ENCODE data around the gene UEVLD.

UEVLD gene

DNA sequence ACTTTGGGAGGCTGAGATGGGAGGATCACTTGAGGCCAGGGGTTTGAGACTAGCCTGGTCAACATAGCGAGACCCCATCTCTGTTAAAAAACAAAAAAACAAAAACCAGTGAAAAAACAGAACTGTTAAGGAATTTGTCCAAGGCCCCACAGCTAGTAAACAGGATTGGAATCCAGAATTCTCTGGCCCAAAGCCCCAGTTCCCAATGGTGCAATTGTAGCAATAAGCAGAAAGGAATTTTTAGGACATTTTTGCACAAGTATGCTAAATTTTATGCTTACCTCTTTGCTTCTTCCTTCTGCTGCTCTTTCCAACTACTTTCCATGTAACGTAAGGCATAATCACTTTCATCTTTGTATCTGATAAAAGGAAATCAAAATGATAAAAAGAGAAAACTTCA lies 22.7 kb upstream of the UEVLD start:
- no peak for TF ChIP-seq CTCF (IDR thresholded peaks at IDR 0.05; ENCODE audit: low read depth, low read length)
- TF ChIP-seq EZH2phosphoT487 (IDR thresholded peaks at IDR 0.05; ENCODE audit: low read depth): no peak
- Histone ChIP-seq H3K79me2 (ENCODE audit: low read length) (peaks cover 6% of the 10 kb centered on the region; the same call in 1 of the 2 replicates), H3K4me2 (ENCODE audit: low read length) (no peak overlapping the region), H3K27me3 (ENCODE audit: low read depth, low read length) (no peaks in the 10 kb centered on the region; the same call in 1 of the 2 replicates), H3K9ac (ENCODE audit: low read length) (no peak overlapping the region), H3K4me1 (ENCODE audit: low read length) (peaks cover 22% of the 10 kb centered on the region), H2AFZ (ENCODE audit: low read depth, low read length) (no peak overlapping the region), H3K4me3 (ENCODE audit: low read length) (no peak overlapping the region), H3K36me3 (replicated peaks; ENCODE audit: low read depth, low read length) (peaks cover 39% of the 10 kb centered on the region), H3K9me3 (ENCODE audit: insufficient read depth, low read length) (no peaks in the 10 kb centered on the region), H4K20me1 (ENCODE audit: insufficient read depth, low read length) (peaks cover 29% of the 10 kb centered on the region), H3K27ac (ENCODE audit: low read length) (no peak overlapping the region)

- Histone ChIP-seq H3K36me3 (replicated peaks; ENCODE audit: low read depth, low read length) (peaks cover 17% of the 10 kb centered on the region), H3K27ac (ENCODE audit: low read length) (no peak overlapping the region), H3K27me3 (ENCODE audit: low read depth, low read length) (no peaks in the 10 kb centered on the region), H3K4me3 (ENCODE audit: low read length) (no peak overlapping the region), H4K20me1 (ENCODE audit: insufficient read depth, low read length) (peaks cover 4% of the 10 kb centered on the region; the same call in 1 of the 2 replicates), H3K9me3 (ENCODE audit: insufficient read depth, low read length) (no peaks in the 10 kb centered on the region), H3K4me1 (ENCODE audit: low read length) (peaks cover 8% of the 10 kb centered on the region), H2AFZ (ENCODE audit: low read depth, low read length) (no peak overlapping the region), H3K79me2 (ENCODE audit: low read length) (no peaks in the 10 kb centered on the region), H3K9ac (ENCODE audit: low read length) (no peak overlapping the region), H3K4me2 (ENCODE audit: low read length) (no peak overlapping the region)
- TF ChIP-seq CTCF (IDR thresholded peaks at IDR 0.05; ENCODE audit: low read depth, low read length) (no peak), EZH2phosphoT487 (IDR thresholded peaks at IDR 0.05; ENCODE audit: low read depth) (no peak)
Observed at GRCh38 chr11:18608376-18608775, 19.8 kb upstream of the UEVLD start.

DNA sequence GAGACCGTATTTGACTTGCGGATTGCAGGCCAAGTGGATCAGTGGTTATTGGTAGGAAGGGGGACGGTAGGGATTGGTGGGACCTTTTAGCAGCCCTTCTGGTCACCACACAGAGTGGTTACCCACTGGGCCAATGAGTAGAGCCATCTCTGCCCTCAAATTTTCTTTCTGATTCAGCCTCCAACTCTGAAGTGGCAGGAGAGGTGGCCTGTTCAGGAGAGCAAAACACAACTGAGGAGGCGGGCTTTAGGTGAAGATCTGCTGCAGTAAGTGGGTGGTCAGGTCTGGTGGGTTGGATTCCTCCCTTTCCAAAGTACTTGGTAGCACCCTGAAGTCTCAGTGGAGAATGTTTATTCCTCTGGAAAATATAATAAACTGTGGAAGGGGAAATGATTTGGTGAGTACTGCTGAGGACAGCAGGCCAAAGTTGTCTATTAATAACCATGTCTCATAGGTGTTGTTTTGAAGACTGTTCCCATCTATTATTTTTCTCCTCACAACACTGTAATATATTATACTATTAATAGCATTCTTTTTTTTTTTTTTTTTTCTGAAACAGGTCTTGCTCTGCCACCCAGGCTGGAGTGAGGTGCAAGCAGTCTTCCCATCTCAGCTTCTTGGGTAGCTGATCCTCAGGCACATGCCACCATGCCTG lies 12.5 kb upstream of the UEVLD start:
- no peaks in the 10 kb centered on the region for H3K4me1 ChIP-seq (ENCODE audit: low read length)
- H4K20me1 ChIP-seq (ENCODE audit: insufficient read depth, low read length): no peaks in the 10 kb centered on the region
- no peaks in the 10 kb centered on the region for H3K27me3 ChIP-seq (ENCODE audit: low read depth, low read length)
- no peak overlapping the region for H3K27ac ChIP-seq (ENCODE audit: low read length)
- H2AFZ ChIP-seq (ENCODE audit: low read depth, low read length): no peak overlapping the region
- no peaks in the 10 kb centered on the region for H3K36me3 ChIP-seq (replicated peaks; ENCODE audit: low read depth, low read length)
- H3K9ac ChIP-seq (ENCODE audit: low read length): no peak overlapping the region
- no peak overlapping the region for H3K4me3 ChIP-seq (ENCODE audit: low read length)
- TF ChIP-seq EZH2phosphoT487 (IDR thresholded peaks at IDR 0.05; ENCODE audit: low read depth): no peak
- TF ChIP-seq CTCF (IDR thresholded peaks at IDR 0.05; ENCODE audit: low read depth, low read length): no peak
- H3K79me2 ChIP-seq (ENCODE audit: low read length): no peaks in the 10 kb centered on the region
- H3K4me2 ChIP-seq (ENCODE audit: low read length): no peak overlapping the region
- H3K9me3 ChIP-seq (ENCODE audit: insufficient read depth, low read length): no peaks in the 10 kb centered on the region

- no peaks in the 10 kb centered on the region for H3K4me1 ChIP-seq (ENCODE audit: low read length)
Observed at GRCh38 chr11:18599739-18600230, 11.3 kb upstream of the UEVLD start, which contains the start of gene MISFA. MISFA (plus strand) TSS chr11:18599789; CDS start chr11:18599929, 140 bp downstream.

More at GRCh38 chr11:18599739-18600230, 11.3 kb upstream of the UEVLD start, which contains the start of gene MISFA:
- no peak within 1 kb of the TSS for H3K27ac ChIP-seq (ENCODE audit: low read length)
- H2AFZ ChIP-seq (ENCODE audit: low read depth, low read length): no peak within 1 kb of the TSS
- TF ChIP-seq CTCF (IDR thresholded peaks at IDR 0.05; ENCODE audit: low read depth, low read length) (no peak), EZH2phosphoT487 (IDR thresholded peaks at IDR 0.05; ENCODE audit: low read depth) (no peak)
- H3K27me3 ChIP-seq (ENCODE audit: low read depth, low read length): no peaks in the 10 kb centered on the region
- no peaks in the 10 kb centered on the region for H3K36me3 ChIP-seq (replicated peaks; ENCODE audit: low read depth, low read length)
- no peak within 1 kb of the TSS for H3K4me3 ChIP-seq (ENCODE audit: low read length)
- no peak within 1 kb of the TSS for H3K9ac ChIP-seq (ENCODE audit: low read length)
- H4K20me1 ChIP-seq (ENCODE audit: insufficient read depth, low read length): no peaks in the 10 kb centered on the region
- no peaks in the 10 kb centered on the region for H3K9me3 ChIP-seq (ENCODE audit: insufficient read depth, low read length)
- H3K79me2 ChIP-seq (ENCODE audit: low read length): no peaks in the 10 kb centered on the region
- H3K4me2 ChIP-seq (ENCODE audit: low read length): no peak within 1 kb of the TSS
